ENCODE results near the gene USP19.

- TF ChIP-seq CTCF (IDR thresholded peaks at IDR 0.05; ENCODE audit: low read depth, low read length) = no peak
- no peak for TF ChIP-seq POLR2A (IDR thresholded peaks at IDR 0.05; ENCODE audit: extremely low read depth, insufficient read length)
- no peak for TF ChIP-seq MYC (IDR thresholded peaks at IDR 0.05; ENCODE audit: low read depth, low read length)
- TF ChIP-seq MAX (IDR thresholded peaks at IDR 0.05; ENCODE audit: low read depth, low read length) = no peak
Measured at GRCh38 chr3:49131040-49131439, 10.4 kb upstream of the USP19 start.
